ENCODE results near the gene BORCS5.
"Not testable (repeated sequence)": the region's sequence is repeated elsewhere in the genome, so short reads cannot be mapped to it uniquely, and the experiment has no call there.

BORCS5 gene

DNA sequence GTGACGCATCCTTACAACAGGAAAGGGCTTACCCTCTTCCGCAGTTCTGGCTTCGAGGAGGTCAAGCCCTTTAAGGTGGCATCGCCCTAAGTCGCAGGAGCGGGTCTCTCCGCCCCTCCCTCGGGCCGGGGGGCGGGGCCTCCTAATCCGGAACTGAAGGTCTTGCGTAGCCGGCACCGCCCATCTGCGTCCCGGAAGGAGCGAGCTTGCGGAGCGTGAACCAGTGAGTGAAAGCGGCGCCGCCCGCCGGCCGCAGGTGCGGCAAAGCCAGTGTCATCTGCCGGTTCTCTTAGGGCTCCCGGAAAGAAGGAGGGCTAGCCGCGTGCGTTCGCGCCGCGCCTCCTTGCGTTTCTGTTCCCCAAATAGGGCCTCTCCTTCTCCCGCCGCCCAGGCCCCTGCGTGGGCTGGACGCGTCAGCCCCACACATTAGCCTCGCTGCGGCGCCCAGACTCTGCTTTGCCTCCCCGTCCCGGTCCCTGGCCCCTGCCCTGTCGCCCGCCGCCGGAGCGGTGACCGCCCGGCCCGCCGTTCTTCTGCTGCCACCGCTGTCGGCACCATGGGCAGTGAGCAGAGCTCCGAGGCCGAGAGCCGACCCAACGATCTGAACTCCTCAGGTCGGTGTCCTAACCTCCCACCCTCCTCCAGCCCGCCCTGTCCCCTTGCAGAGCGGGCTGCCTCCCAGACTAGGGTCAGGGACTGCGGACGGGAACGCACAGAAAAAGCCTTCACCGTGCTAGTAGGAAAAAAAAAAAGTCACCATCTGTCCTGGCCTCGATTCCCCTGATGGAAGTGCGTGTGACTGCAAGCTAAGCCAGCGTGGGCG is at the start of gene BORCS5:
Gene BORCS5, plus strand, starts transcription at position 183 of the 823 bp plus-strand sequence. Its CDS starts 374 bp downstream, at position 557.
- peak; percentile 96 for DNase-seq

DNA sequence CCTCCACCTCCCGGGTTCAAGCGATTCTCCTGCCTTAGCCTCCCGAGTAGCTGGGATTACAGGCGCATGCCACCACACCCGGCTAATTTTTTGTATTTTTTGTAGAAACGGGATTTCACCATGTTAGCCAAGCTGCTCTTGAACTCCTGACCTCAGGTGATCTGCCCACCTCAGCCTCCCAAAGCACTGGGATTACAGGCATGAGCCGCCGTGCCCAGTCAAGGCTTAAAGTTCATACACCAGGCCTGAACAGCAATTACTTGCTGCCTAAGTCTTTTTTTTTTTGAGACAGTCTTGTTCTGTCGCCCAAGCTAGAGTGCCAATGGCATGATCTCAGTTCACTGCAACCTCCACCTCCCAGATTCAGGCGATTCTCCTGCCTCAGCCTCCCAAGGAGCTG is 46.2 kb upstream of the BORCS5 start:
- DNase-seq, result not testable (repeated sequence)

DNA sequence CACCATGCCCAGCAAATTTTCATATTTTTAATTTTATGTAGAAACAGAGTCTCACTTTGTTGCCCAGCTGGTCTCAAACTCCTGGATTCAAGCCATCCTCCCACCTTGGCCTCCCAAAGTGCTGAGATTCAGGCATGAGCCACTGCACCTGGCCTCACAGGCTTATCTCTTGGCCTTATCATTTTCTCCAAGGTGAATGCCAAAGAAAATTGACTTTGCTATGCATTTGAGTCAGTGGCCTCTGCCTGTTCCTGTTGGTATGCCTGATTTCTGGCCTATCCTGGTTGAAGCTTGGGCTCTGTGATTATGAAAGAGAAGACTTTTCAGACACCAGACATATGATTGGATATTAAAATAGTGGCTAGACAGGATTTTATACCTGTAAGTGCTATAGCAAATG is 41.0 kb upstream of the BORCS5 start:
- no peak for DNase-seq

DNA sequence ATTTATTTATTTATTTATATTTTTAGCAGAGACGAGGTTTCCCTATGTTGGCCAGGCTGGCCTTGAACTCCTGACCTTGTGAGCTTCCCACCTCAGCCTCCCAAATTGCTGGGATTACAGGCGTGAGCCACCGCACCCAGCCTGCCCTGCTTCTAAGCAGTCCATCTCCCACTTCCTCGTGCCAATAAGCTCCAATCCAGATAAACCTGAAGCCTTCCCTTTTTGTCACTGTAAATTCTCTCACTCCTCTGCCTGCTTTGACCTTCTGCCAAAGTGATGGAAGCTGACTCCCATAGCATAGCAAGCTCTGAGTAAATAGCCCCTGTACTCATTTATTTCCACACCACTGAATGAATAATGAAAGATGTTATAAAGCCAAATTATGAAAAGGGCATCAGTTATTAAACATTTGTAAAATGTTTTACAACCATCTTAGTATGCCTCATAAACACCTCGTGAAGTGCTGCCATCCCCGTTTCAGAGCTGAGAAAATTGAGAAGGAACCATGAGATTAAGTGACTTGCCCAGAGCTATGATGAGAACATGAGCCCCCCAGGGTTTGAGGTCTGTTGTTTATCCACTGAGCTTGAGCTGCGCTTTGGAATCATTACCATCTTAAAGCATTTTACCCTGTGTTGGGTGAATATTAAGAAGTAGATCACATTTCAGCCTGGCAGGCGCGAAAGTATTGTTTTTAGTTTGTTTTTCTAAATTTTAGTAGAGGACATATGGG is 37.3 kb upstream of the BORCS5 start:
- no peak for DNase-seq

DNA sequence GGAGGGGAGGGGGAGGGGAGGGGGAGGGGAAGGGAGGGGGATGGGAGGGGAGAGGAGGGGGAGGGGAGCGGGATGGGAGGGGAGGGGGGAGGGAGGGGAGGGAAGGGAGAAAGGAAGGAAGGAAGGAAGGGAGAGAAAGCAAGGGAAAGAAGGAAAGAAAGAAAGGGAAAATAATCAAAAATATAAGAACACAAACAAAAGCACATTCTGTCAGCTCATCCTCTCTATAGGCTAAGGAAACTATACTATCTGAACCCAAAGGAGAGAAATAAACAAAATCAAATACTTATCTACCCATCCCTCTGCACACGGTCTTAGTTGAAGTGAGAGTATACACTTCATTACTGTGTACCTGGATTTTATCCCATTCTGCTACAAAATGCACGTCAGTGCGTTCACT is 33.8 kb upstream of the BORCS5 start:
- DNase-seq, result no peak

DNA sequence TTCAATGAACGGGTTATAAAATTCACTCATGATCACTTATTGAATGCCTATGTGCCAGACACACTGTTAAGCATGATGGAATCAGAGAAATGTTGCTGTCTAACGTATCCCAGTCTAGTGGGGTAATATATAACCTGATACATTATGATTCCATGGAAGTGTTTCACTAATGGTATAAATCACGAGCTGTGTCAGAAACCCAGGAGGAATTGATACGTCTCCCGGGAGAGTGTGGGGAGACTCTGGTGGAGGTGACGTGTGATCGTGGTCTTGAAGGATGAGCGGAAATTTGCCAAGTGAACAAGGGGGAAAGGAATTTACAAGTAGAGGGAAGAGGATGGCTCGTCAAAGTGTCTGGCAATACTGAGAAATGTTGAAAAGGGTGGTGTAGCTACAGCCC is 33.3 kb upstream of the BORCS5 start:
- no peak for DNase-seq

DNA sequence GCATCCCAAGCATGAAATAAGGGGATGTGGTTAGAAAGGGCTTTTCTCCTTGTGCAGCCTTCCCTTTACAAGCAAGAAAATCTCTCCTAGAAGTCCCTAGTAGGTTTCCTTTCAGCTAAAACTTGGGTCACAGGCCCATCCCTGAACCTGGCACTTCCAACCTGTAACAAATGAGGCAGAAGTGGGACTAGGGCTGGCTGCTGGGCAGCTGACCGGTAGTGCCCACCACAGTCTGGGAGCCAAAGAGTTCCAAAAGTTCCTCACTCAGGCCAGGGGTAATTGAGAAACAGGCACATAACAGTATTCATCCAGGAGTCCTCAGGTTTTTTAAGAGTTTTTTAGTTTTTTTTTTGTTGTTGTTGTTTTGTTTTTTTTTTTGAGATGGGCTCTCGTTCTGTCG is 30.6 kb upstream of the BORCS5 start:
- DNase-seq, result no peak

DNA sequence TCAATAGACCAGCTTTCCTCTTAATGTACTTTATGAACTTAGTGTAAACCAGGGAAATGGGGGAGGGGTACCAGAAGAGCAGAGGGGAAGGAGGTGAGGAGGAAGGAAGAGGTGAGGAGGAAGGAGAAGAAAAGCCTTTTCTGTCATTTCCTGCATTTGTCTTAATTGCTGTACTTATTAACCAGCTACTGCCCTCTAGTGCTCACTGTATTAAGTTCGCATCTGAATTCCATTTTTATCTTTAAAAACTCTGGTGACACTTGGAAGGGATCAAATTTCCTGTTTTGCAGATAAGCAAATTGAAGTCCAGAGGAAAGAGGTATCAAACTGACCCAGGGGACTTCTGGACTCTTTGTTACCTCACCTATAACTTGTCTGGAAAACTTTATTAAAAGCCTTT is 29.1 kb upstream of the BORCS5 start:
- peak; percentile 28 for DNase-seq

DNA sequence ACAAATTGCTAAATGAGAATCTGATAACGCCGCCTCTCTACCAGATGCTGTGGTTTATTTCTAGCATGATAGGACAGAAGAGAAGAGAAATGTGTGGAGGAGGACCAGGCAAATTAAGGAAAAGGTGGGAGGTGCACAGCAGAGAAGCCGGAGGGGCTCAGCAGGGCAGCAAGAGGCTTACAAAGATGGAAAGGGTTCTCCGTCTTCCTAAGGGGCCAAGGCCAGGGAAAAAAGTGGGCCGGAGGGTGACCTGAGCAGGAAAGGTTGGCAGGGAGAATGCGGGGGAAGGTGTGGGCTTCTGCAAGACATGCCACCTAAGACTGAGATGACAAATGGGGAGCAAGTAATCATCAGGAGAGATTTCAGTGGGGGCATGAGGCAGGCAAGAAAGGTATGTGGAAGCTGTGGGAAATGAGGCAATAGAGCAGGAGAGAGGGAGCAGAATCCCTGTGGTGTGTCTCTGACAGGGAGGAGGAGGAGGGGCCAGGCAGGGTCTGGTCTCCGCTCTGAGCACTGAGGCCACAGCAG is 25.6 kb upstream of the BORCS5 start:
- no peak for DNase-seq

DNA sequence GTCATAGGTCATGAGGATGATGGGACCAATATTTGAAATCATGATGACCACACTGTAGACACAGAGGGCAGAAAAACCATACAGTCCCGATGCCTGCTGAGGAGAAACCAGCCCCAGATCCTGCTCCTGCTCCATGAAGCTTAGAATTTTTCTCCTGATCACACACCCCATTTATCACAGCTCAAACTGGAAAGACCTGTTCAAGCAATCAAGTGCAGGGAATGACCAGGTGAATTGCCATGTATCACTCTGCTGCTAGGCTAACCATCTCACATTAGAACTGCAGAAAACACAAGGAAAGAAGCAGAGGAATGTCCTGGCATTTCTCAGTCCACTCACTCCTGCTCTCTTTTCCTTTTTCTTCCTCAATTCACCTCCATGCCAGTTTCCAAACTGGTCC is 25.0 kb upstream of the BORCS5 start:
- DNase-seq, result no peak

DNA sequence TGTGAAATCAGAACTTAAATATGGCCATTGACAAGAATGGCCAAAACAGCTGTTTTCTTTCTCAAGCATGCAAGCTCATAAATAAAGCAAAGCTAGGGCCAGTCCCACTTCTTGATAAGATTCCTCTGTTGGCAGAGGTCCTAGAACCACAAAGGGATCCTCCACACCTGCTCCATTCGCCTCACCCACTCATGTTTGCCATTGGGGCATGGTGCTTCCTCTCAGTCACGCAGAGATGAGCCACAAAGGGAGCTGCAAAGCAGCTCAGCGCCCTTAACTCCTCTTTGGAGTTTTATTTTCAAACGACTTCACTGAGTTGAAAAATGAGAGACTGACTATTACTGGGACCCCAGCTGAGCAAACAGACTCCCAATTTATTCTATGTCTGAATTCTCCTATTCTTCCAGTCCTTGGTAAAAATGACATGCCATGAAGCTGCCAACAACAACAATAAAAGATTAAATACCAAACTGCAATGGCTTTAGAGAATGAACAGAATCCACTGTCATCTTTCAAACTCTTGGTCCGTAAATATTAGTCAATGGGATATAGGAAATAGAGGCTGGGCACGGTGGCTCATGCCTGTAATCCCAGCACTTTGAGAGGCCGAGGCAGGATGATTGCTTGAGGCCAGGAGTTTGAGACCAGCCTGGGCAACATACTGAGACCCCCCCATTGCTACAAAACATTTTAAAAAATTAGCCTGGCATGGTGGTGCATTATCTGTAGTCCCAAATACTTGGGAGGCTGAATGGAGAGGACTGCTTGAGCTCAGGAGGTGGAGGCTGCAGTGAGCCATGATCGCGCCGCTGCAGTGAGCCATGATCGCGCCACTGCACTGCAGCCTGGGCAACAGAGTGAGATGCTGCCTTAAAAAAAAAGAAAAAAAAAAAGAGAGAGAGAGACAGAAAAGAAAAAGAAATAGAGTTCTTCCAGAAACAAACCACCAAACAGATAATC is 23.2 kb upstream of the BORCS5 start:
- no peak for DNase-seq

DNA sequence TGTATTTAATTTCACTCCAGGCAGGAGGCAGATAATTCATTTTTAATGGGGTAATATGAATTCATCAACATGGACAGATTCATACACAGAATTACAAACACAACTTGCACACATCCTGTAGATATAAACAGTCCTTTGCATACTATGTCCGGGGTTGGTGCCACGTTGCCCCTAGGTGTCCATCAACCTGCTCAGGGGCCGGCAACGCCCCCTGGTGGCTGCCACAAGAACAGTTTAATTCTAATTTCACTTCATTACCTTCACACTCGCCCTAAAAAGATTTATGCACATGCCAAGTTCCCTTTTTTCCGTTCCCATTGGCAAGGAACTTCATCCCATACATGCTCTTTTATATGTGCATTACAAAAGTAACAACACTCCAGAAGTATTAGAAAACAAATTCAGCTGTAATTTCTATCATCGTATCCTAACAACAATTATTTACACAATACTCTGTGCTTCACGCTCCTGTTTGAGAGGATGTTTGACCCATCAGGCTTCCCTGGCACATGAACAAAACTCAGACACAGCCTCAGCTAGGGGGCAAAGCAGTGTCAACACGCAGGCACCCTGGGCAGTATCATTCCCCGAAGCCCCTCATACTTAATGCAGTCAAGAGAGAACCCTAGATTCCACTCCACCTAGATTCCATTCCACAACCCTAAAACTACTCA is 22.4 kb upstream of the BORCS5 start:
- peak; percentile 23 for DNase-seq

DNA sequence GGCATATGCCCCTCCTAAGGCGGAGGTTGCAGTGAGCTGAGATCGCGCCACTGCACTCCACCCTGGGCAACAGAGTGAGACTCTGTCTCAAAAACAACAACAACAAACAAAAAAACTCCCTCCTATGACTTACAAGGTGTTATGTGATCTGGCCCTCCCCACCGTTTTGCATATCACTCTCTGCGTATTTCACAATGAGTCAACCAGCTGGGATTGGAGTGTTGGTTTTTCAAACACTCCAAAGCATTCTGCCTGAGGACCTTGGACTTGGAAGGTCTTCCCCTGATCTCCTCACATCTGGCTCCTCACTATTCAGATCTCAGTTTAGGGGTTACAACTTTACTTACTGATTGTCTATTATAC is 20.8 kb upstream of the BORCS5 start:
- no peak for DNase-seq

DNA sequence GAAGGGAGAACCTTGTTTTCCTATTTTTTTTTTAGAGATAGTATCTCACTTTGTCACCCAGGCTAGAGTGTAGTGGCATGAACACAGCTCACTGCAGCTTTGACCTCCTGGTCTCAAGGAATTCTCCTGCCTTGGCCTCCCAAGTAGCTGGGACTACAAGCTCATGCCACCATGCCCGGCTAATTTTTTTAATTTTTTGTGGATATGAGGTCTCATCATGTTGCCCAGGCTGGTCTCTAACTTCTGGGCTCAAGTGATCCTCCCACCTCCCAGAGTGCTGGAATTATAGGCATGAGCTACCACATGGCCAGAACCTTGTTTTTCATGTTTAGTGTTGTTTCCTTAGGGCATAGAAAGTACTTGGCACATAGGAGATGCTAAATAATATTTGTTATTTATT is 20.4 kb upstream of the BORCS5 start:
- no peak for DNase-seq

DNA sequence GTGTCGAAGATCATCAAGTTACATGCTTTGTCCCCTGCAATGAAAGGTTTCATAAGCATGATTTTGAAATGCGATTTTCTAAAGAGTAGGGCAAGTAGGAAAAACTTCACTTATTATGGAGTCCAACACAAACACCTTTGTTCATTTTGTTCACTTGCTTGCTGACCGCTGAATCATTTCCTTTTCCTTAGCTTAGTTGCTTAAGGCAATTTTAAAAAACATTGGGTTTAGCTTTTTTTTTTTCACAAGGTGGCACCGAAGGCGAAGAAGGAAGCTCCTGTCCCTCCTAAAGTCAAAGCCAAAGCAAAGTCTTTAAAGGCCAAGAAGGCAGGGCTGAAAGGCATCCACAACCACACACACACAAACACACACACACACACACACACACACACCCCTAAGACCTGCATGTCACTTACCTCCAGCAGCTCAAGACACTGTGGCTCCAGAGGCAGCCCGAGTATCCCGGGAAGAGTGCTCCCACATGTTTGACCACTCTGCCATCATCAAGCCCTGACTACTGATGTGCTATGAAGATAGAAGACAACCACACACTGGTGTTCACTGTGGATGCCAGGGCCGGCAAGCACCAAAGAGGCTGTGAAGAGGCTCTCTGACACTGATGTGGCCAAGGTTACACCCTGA is 18.2 kb upstream of the BORCS5 start:
- no peak for DNase-seq

DNA sequence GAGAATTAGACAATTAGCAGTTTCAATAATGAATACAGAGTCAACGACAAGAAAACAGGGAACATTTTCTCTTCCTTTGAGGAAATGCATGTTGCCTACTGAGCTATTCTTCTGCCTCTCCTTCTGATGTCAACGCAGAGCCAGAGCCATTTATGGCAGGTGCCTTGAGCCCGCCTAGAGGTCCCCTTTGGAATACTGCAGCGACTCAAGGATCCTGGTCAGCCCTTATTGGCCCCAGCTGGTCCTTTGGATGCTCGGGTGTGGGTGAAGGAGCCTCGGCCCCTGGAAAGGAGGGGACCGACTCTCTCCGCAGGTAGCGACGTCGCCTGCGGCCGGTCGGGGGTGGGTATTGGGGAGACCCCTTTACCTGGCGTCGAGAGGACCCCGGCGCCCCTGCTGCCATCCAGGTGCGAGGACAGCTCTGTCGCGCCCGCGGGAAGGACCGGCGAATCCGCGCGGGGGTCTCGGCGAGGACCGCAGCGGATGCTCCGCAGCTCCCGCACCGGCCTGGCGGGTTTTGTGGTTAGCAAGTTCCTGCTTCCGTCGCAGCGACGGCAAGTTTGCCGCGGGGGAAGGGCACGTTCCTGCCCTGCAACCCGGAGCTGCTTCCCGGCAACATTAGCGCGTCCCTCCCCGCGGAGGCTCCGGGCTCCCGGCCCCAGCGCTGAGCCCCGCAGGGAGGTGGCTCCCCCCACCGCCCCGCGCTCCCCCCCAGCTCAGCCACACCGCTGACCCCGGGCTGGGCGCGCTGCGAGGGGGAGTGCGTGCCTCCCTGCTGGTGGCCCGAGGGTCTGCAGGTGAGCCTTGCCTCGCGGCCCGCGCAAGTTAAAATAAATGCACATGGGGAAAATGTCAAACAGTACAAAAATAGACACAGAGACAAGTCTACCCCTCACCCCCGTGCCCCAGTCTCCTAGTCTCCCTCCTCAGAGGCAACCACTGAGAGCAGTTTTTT is 6.9 kb upstream of the BORCS5 start, which contains the start of gene MANSC1:
Gene MANSC1, minus strand, starts transcription at position 532 of the 955 bp plus-strand sequence. CDS start 6,928 bp downstream, outside the sequence.
- DNase-seq, result peak; percentile 82

DNA sequence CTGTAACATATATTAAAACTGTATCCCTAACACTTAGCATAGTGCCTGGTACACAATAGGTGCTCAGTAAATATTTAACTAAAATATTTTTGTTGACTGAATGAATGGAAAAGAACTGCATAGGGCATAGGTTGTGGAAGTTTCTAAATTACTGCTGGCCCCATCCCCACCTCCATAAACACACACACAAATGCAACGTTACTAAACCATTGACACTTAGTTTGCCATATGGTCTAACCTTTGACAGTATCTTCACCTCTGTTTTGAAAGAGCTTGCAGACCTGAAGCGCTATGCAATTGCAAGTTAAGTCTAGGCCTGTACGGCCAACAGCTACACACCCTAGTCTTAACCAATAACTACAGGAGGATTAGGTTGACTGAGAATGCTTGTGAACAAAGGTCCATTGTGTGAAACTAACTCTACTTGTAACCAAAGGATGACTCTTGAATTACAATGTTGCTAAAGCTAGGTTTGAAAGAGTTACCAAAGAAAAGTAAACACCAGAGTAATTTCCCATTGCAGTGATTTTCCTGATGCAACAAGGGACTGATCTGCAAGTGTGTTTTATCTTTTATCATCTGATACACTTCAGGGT is 5.9 kb upstream of the BORCS5 start:
- DNase-seq, result no peak

DNA sequence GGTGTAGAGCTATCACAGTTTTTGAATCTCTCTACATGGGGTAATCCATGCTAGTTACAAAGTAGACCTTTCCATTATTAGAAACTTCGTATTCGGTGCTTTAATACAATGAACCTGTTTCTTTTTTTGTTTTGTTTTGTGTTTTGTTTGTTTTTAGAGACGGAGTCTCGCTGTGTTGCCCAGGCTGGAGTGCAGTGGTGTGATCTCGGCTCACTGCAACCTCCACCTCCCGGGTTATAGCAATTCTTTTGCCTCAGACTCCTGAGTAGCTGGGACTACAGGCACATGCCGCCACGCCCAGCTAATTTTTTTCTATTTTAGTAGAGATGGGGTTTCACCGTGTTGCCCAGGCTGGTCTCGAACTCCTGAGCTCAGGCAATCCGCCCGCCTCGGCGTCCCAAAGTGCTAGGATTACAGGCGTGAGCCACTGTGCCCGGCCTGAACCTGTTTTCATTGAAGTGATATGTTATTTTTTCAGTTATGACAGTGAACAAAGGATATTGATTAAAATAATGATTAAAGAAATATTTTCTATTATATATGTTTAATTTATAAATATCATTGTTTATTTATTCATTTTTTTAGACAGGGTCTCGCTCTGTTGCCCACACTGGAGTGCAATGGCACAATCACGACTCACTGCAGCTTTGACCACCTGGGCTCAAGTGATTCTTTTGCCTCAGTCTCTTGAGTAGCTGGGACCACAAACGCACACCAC is 5.3 kb upstream of the BORCS5 start:
- DNase-seq, result not testable (repeated sequence)

DNA sequence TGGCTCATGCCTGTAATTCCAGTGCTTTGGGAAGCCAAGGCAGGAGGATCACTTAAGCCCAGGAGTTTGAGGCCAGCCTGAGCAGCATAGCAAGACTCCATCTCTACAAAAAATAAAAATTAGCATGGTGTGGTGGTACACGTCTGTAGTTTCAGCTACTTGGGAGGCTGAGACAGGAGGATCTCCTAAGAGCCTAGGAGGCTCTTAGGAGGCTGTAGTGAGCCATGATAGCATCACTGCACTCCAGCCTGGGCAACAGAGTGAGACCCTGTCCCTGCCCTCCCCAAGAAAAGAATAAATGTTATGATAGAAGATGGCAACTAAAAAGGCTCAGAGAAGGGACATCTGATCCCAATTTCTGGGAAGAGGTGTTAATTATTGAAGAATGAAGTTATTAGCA is 3.6 kb upstream of the BORCS5 start:
- DNase-seq, result no peak
